ENCODE measurements around the gene FST. TPM values are rescaled to one million over a fixed set of nuclear protein-coding genes. Genes with fewer than 3 reads are reported as not detected.
A peak's percentile ranks its signal among the peaks of the same experiment; 100 is the strongest.

Gene FST
- total and polyA plus RNA-seq, 2 of the 13 experiments (the other 11 are each of a cell fraction or from before 2014, with no cell fraction given), result 38.6 to 136 TPM

- TF ChIP-seq ZNF788 (CRISPR knock-in tag; IDR thresholded peaks at IDR 0.05; ENCODE audit: borderline replicate concordance) (peak; percentile 97), NR2C2 (CRISPR knock-in tag; IDR thresholded peaks at IDR 0.05; ENCODE audit: borderline replicate concordance) (peak; percentile 92), ZBTB7A (CRISPR knock-in tag; IDR thresholded peaks at IDR 0.05) (no peak; the same call in 1 of the 2 replicates), SMARCC2 (IDR thresholded peaks at IDR 0.05) (peak; percentile 98), SALL2 (CRISPR knock-in tag; IDR thresholded peaks at IDR 0.05) (peak; percentile 92; the same call in 1 of the 2 replicates), ZSCAN30 (CRISPR knock-in tag; IDR thresholded peaks at IDR 0.05) (no peak), ZNF761 (CRISPR knock-in tag; conservative IDR thresholded peaks at IDR 0.05) (peak; percentile 58; the same call in 1 of the 2 replicates), ZNF260 (CRISPR knock-in tag; IDR thresholded peaks at IDR 0.05; ENCODE audit: borderline replicate concordance, low read depth) (no peak), ZNF552 (CRISPR knock-in tag; IDR thresholded peaks at IDR 0.05; ENCODE audit: borderline replicate concordance) (no peak), GATAD1 (CRISPR knock-in tag; IDR thresholded peaks at IDR 0.05) (peak; percentile 80), ZBTB4 (CRISPR knock-in tag; IDR thresholded peaks at IDR 0.05; ENCODE audit: borderline replicate concordance) (peak; percentile 75; the same call in 1 of the 2 replicates), ZFX (CRISPR knock-in tag; IDR thresholded peaks at IDR 0.05; ENCODE audit: low read depth) (peak; percentile 32; the same call in 1 of the 2 replicates), ZFP82 (CRISPR knock-in tag; IDR thresholded peaks at IDR 0.05; ENCODE audit: borderline replicate concordance) (no peak), ZNF484 (CRISPR knock-in tag; IDR thresholded peaks at IDR 0.05; ENCODE audit: borderline replicate concordance, low read depth) (no peak), REPIN1 (CRISPR knock-in tag; IDR thresholded peaks at IDR 0.05; ENCODE audit: borderline replicate concordance, low read depth) (peak; percentile 99), ZIK1 (CRISPR knock-in tag; IDR thresholded peaks at IDR 0.05; ENCODE audit: borderline replicate concordance, low read depth) (peak; percentile 81; the same call in 1 of the 2 replicates), ZNF33A (CRISPR knock-in tag; IDR thresholded peaks at IDR 0.05; ENCODE audit: borderline replicate concordance) (no peak), NFIB (CRISPR knock-in tag; IDR thresholded peaks at IDR 0.05; ENCODE audit: borderline replicate concordance) (no peak), ZNF275 (CRISPR knock-in tag; IDR thresholded peaks at IDR 0.05; ENCODE audit: borderline replicate concordance) (peak; percentile 72; the same call in 1 of the 2 replicates)
Observed at GRCh38 chr5:53476531-53477480, 3.6 kb upstream of the FST start (continued).

All from HepG2 (cell line).